Thoracic aorta (tissue), 2 donors: ENCODE results near the gene DPP6. TPM values are rescaled to one million over a fixed set of nuclear protein-coding genes. Genes with fewer than 3 reads are reported as not detected.

Source experiments
- ATAC-seq: fragments of 150-250 bp; one replicate; pipeline ENCODE4 v1.8.0; 2017; ENCODE audit warnings: low read depth; ENCODE audit not compliant: insufficient number of reproducible peaks, low FRiP score
- DNase-seq: peaks from one replicate; pipeline ENCODE4 v3.0.0-alpha.2; 2020; ENCODE audit warnings: low spot score
- H3K27ac ChIP-seq, 2 donors: fragments of 200-600 bp; sonication (generic); 1 replicate in 1 of 2; 2 replicates in 1 of 2; pipeline ENCODE4 v1.5.1; 2016; ENCODE audit warnings: mild to moderate bottlenecking in 2 of 2, moderate library complexity in 2 of 2
- H3K27me3 ChIP-seq: fragments of 200-600 bp; sonication (generic); replicated peaks from 2 replicates; pipeline ENCODE4 v1.6.0; 2016; ENCODE audit warnings: mild to moderate bottlenecking; ENCODE audit not compliant: insufficient read depth
- H3K36me3 ChIP-seq: fragments of 200-600 bp; sonication (generic); one replicate; pipeline ENCODE4 v1.5.1; 2016
- H3K4me1 ChIP-seq, 2 donors: fragments of 200-600 bp; sonication (generic); 1 replicate in 1 of 2; 2 replicates in 1 of 2; pipeline versions ENCODE4 v1.5.1 to v1.6.0; 2016; ENCODE audit warnings: low read depth in 2 of 2, mild to moderate bottlenecking in 1 of 2; ENCODE audit not compliant: control insufficient read depth in 1 of 2
- H3K4me3 ChIP-seq: fragments of 200-600 bp; sonication (generic); 2 replicates; pipeline ENCODE4 v1.5.1; 2016; ENCODE audit warnings: mild to moderate bottlenecking
- H3K9me3 ChIP-seq: fragments of 200-600 bp; sonication (generic); 2 replicates; pipeline ENCODE4 v1.5.1; 2016
- CTCF ChIP-seq: fragments of 200-600 bp; sonication (generic); IDR thresholded peaks from one replicate; pipeline ENCODE4 v1.5.1; 2019; ENCODE audit warnings: antibody characterized with exemption
- total RNA-seq, 2 donors: library from RNA; depleted of rRNA; stranded (reverse); fragments of >200 nt; gene quantifications; one replicate each; pipeline versions ENCODE4 v1.1.0 to v1.2.3, GENCODE V29; 2016

Gene DPP6
- total RNA-seq, 2 donors from 2014 or later: not detected

- TF ChIP-seq CTCF: no peak
- ATAC-seq (no peak), DNase-seq (no peak)
- no peaks in the 10 kb centered on the region for H3K9me3 ChIP-seq
- no peak overlapping the region for H3K27ac ChIP-seq
- no peaks in the 10 kb centered on the region for H3K4me1 ChIP-seq
- no peak overlapping the region for H3K4me3 ChIP-seq
- no peaks in the 10 kb centered on the region for H3K27me3 ChIP-seq
- H3K36me3 ChIP-seq: no peaks in the 10 kb centered on the region
Observed at GRCh38 chr7:154649015-154649414, 596.8 kb downstream of the DPP6 start.

- DNase-seq (no peak), ATAC-seq (no peak)
- Histone ChIP-seq H3K27me3 (no peaks in the 10 kb centered on the region), H3K4me1 (no peaks in the 10 kb centered on the region), H3K27ac (no peak overlapping the region), H3K4me3 (no peak overlapping the region), H3K36me3 (no peaks in the 10 kb centered on the region), H3K9me3 (no peaks in the 10 kb centered on the region)
- no peak for TF ChIP-seq CTCF
Observed at GRCh38 chr7:154649434-154649833, 597.2 kb downstream of the DPP6 start.

GRCh38 chr7:154650275-154650674 lies 598.1 kb downstream of the DPP6 start:
- ATAC-seq: no peak
- no peaks in the 10 kb centered on the region for H3K4me1 ChIP-seq
- H3K27ac ChIP-seq: no peak overlapping the region
- H3K4me3 ChIP-seq: no peak overlapping the region
- no peaks in the 10 kb centered on the region for H3K36me3 ChIP-seq
- no peak for DNase-seq
- no peak for TF ChIP-seq CTCF
- H3K9me3 ChIP-seq: no peaks in the 10 kb centered on the region
- H3K27me3 ChIP-seq: no peaks in the 10 kb centered on the region

GRCh38 chr7:154651501-154651900 lies 599.3 kb downstream of the DPP6 start:
- Histone ChIP-seq H3K4me3 (no peak overlapping the region), H3K36me3 (no peaks in the 10 kb centered on the region), H3K4me1 (no peaks in the 10 kb centered on the region), H3K9me3 (no peaks in the 10 kb centered on the region), H3K27ac (no peak overlapping the region), H3K27me3 (no peaks in the 10 kb centered on the region)
- TF ChIP-seq CTCF: no peak
- ATAC-seq (no peak), DNase-seq (no peak)

GRCh38 chr7:154652564-154652963 lies 600.4 kb downstream of the DPP6 start:
- no peak overlapping the region for H3K27ac ChIP-seq
- H3K36me3 ChIP-seq: no peaks in the 10 kb centered on the region
- DNase-seq (no peak), ATAC-seq (no peak)
- H3K4me1 ChIP-seq: no peaks in the 10 kb centered on the region
- no peak overlapping the region for H3K4me3 ChIP-seq
- no peaks in the 10 kb centered on the region for H3K27me3 ChIP-seq
- no peaks in the 10 kb centered on the region for H3K9me3 ChIP-seq
- TF ChIP-seq CTCF: no peak
